ENCODE measurements around the gene STBD1.

Gene STBD1

GRCh38 chr4:76307660-76308014 is 1.1 kb downstream of the STBD1 start:
- DNase-seq (ENCODE audit: low read depth) = no peak
- TF ChIP-seq CTCF (conservative IDR thresholded peaks at IDR 0.05; ENCODE audit: low read depth, low read length) = no peak
- no peak overlapping the region for H3K4me3 ChIP-seq (ENCODE audit: low read depth, low read length)

- no peak for TF ChIP-seq CTCF (conservative IDR thresholded peaks at IDR 0.05; ENCODE audit: low read depth, low read length)
- peak; percentile 13 for DNase-seq (ENCODE audit: low read depth)
- no peak overlapping the region for H3K4me3 ChIP-seq (ENCODE audit: low read depth, low read length)
These were observed 2.0 kb downstream of the STBD1 start for GRCh38 chr4:76308548-76308947.

GRCh38 chr4:76309939-76310550 is 3.5 kb downstream of the STBD1 start:
- no peak for TF ChIP-seq CTCF (conservative IDR thresholded peaks at IDR 0.05; ENCODE audit: low read depth, low read length)

GRCh38 chr4:76310683-76311082 is 4.2 kb downstream of the STBD1 start:
- H3K4me3 ChIP-seq (ENCODE audit: low read depth, low read length) = no peak overlapping the region
- TF ChIP-seq CTCF (conservative IDR thresholded peaks at IDR 0.05; ENCODE audit: low read depth, low read length) = no peak
- no peak for DNase-seq (ENCODE audit: low read depth)

More at GRCh38 chr4:76309939-76310550, 3.5 kb downstream of the STBD1 start:
- H3K4me3 ChIP-seq (ENCODE audit: low read depth, low read length) = no peak overlapping the region
- DNase-seq (ENCODE audit: low read depth) = no peak

- no peak overlapping the region for H3K4me3 ChIP-seq (ENCODE audit: low read depth, low read length)
- no peak for DNase-seq (ENCODE audit: low read depth)
- TF ChIP-seq CTCF (conservative IDR thresholded peaks at IDR 0.05; ENCODE audit: low read depth, low read length) = no peak
These were observed 5.4 kb downstream of the STBD1 start for GRCh38 chr4:76311896-76312331.

GRCh38 chr4:76312457-76312856 is 5.9 kb downstream of the STBD1 start:
- H3K4me3 ChIP-seq (ENCODE audit: low read depth, low read length) = no peak overlapping the region
- no peak for TF ChIP-seq CTCF (conservative IDR thresholded peaks at IDR 0.05; ENCODE audit: low read depth, low read length)
- DNase-seq (ENCODE audit: low read depth) = no peak

- no peak for TF ChIP-seq CTCF (conservative IDR thresholded peaks at IDR 0.05; ENCODE audit: low read depth, low read length)
- no peak overlapping the region for H3K4me3 ChIP-seq (ENCODE audit: low read depth, low read length)
- no peak for DNase-seq (ENCODE audit: low read depth)
These were observed 7.0 kb downstream of the STBD1 start for GRCh38 chr4:76313547-76313946.
